ENCODE results near the gene RABEP1. TPM values are rescaled to one million over a fixed set of nuclear protein-coding genes. Genes with fewer than 3 reads are reported as not detected.
"Not testable (repeated sequence)": the region's sequence is repeated elsewhere in the genome, so short reads cannot be mapped to it uniquely, and the experiment has no call there.

The RABEP1 gene
- total RNA-seq, 2 experiments from 2014 or later, result 60.4 to 66.2 TPM

GRCh38 chr17:5419959-5420653 is 138.0 kb downstream of the RABEP1 start, which contains the start of gene RPAIN:
TSS of gene RPAIN (plus strand) at chr17:5420182. CDS start at chr17:5420211, 29 bp downstream.
- Mint-ChIP-seq H3K27me3 (no peaks in the 10 kb centered on the region), H3K4me1 (peaks cover 43% of the 10 kb centered on the region), H3K4me3 (peak within 1 kb of the TSS; percentile 98), H3K36me3 (ENCODE audit: low read depth) (peaks cover 46% of the 10 kb centered on the region), H3K9me3 (ENCODE audit: low read depth) (no peaks in the 10 kb centered on the region), H3K27ac (peak within 1 kb of the TSS; percentile 100)
- intact Hi-C loops (cut with DNase I, micrococcal nuclease), result loop anchor here (1.0 to 10.0 kb wide), 19 partner anchors 19 to 1231 kb away; partner anchors contain the start of genes C1QBP (in 2 of the 2), DERL2 (in 2 of the 2), MIS12 (in 2 of the 2) and RABEP1 (in 2 of the 2)
- peak; percentile 94 for DNase-seq
- POLR2A ChIA-PET, result interaction anchor here (0.5 to 1.4 kb wide), 9 partner anchors 10 to 480 kb away, joined by 3 to 11 read pairs (median 4); partner anchors contain the start of genes C1QBP, DERL2, DHX33 and MIS12
- ATAC-seq, result peak; percentile 75
- CTCF ChIA-PET, result interaction anchor here (0.6 to 1.3 kb wide), 6 partner anchors 8 to 1073 kb away, joined by 3 to 16 read pairs (median 4); partner anchors contain the start of genes C1QBP and MIS12

- Mint-ChIP-seq H3K4me3 (no peak overlapping the region), H3K27me3 (no peaks in the 10 kb centered on the region), H3K9me3 (ENCODE audit: low read depth) (no peaks in the 10 kb centered on the region), H3K4me1 (peaks cover 30% of the 10 kb centered on the region), H3K27ac (peak overlapping the region; percentile 1), H3K36me3 (ENCODE audit: low read depth) (peaks cover 50% of the 10 kb centered on the region)
- intact Hi-C loops (cut with DNase I, micrococcal nuclease), result loop anchor here in 1 of 2 experiments (5.0 kb wide), 1 partner anchor 140 kb away; the partner anchor contains the start of gene RABEP1
- ChIA-PET POLR2A (interaction anchor here (1.4 kb wide), 1 partner anchor 17 kb away, joined by 3 read pairs; the partner anchor contains the start of gene C1QBP), CTCF (interaction anchor here (0.9 to 2.0 kb wide), 2 partner anchors 14 to 16 kb away, joined by 4 to 19 read pairs; partner anchors contain the start of gene C1QBP)
- ATAC-seq, result no peak
- DNase-seq, result no peak
Observed at GRCh38 chr17:5422505-5422904, 140.4 kb downstream of the RABEP1 start.

- Mint-ChIP-seq H3K4me1 (peaks cover 22% of the 10 kb centered on the region), H3K9me3 (ENCODE audit: low read depth) (no peaks in the 10 kb centered on the region), H3K36me3 (ENCODE audit: low read depth) (peaks cover 60% of the 10 kb centered on the region), H3K4me3 (no peak overlapping the region), H3K27ac (no peak overlapping the region), H3K27me3 (no peaks in the 10 kb centered on the region)
- POLR2A ChIA-PET, result no interaction called here
- CTCF ChIA-PET, result interaction anchor here (0.6 kb wide), 1 partner anchor 14 kb away, joined by 3 read pairs; the partner anchor contains the start of gene C1QBP
- DNase-seq (no peak), ATAC-seq (no peak)
- intact Hi-C loops (cut with DNase I, micrococcal nuclease), result loop anchor here in 1 of 2 experiments (5.0 kb wide), 1 partner anchor 143 kb away; the partner anchor contains the start of gene RABEP1
Observed at GRCh38 chr17:5424909-5425308, 142.8 kb downstream of the RABEP1 start.

GRCh38 chr17:5425826-5426225 is 143.7 kb downstream of the RABEP1 start:
- Mint-ChIP-seq H3K4me3 (no peak overlapping the region), H3K27me3 (no peaks in the 10 kb centered on the region), H3K9me3 (ENCODE audit: low read depth) (no peaks in the 10 kb centered on the region), H3K4me1 (peaks cover 25% of the 10 kb centered on the region), H3K27ac (no peak overlapping the region), H3K36me3 (ENCODE audit: low read depth) (peaks cover 67% of the 10 kb centered on the region)
- intact Hi-C loops (cut with DNase I, micrococcal nuclease), result no loop called here
- DNase-seq (no peak), ATAC-seq (no peak)
- ChIA-PET CTCF (no interaction called here), POLR2A (interaction anchor here (1.0 kb wide), 1 partner anchor 11 kb away, joined by 3 read pairs; no protein-coding TSS in a partner anchor)

DNA sequence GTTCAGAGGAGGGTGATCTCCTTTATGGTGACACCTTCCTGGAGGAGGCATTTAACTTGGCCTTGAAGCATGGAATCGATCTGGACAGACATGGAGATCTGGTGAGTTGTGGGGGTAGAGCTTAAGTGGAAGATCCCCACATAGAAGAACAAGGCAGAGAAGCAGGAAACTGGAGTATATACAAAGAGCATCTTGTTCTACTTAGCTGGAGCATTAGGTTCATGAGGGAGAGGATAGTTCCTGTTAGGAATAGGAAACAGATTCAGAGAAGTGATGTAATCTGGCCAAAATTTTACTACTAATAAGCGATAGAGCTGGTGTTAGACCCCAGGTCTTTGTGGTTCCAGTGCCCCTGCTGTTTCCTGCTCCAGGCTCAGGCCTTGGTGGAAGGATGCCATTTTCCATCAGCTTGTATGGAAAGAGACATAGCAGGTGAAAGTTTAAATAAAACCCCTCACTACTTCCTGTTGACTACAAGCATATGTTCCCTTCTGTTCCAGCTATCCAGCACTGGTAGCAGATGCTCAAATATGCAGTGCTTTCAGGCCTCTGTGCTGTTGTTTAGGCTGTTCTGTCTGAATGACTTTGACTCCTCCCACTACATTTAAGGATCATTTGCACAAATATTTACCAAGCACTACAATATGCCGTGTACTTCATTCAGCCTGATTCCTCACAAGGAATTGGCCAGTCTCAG is 147.3 kb downstream of the RABEP1 start:
- no peak for DNase-seq
- Mint-ChIP-seq H3K27ac (peak overlapping the region; percentile 35), H3K4me1 (peaks cover 5% of the 10 kb centered on the region), H3K36me3 (ENCODE audit: low read depth) (peaks cover 71% of the 10 kb centered on the region), H3K9me3 (ENCODE audit: low read depth) (no peaks in the 10 kb centered on the region), H3K27me3 (no peaks in the 10 kb centered on the region), H3K4me3 (no peak overlapping the region)
- intact Hi-C loops (cut with DNase I, micrococcal nuclease), result no loop called here
- no peak for ATAC-seq
- CTCF ChIA-PET, result interaction anchor here (1.6 to 2.7 kb wide), 2 partner anchors 10 to 11 kb away, joined by 5 to 14 read pairs; partner anchors contain the start of gene C1QBP
- POLR2A ChIA-PET, result interaction anchor here (1.3 kb wide), 1 partner anchor 10 kb away, joined by 6 read pairs; the partner anchor contains the start of genes NUP88 and RPAIN

- H3K4me1 Mint-ChIP-seq, result peaks cover 9% of the 10 kb centered on the region
- CTCF ChIA-PET, result interaction anchor here (0.8 to 2.7 kb wide), 3 partner anchors 8 to 13 kb away, joined by 3 to 14 read pairs (median 4); partner anchors contain the start of gene C1QBP
- no peak for ATAC-seq
Observed at GRCh38 chr17:5430413-5430999, 148.4 kb downstream of the RABEP1 start.

DNA sequence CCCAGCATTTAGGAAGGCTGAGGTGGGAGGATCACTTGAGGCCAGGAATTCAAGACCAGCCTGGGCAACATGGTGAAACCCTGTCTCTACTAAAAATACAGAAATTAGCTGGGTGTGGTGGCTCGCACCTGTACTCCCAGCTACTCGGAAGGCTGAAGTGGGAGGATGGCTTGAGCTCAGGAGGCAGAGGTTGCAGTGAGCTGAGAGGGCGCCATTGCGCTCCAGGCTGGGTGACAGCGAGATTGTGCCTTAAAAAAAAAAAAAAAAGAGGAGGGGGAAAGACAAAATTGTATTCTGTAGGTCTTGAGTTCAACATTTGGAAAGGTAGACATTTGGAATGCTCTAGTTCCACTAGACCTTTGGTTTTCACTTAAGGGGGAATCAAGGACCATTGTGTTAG is 149.2 kb downstream of the RABEP1 start:
- peaks cover 14% of the 10 kb centered on the region for H3K4me1 Mint-ChIP-seq
- H3K9me3 Mint-ChIP-seq (ENCODE audit: low read depth); ATAC-seq; H3K4me3 Mint-ChIP-seq; intact Hi-C loops (cut with DNase I, micrococcal nuclease); POLR2A ChIA-PET; DNase-seq; H3K27me3 Mint-ChIP-seq: not testable (repeated sequence)
- H3K36me3 Mint-ChIP-seq (ENCODE audit: low read depth), result peaks cover 71% of the 10 kb centered on the region
- CTCF ChIA-PET, result interaction anchor here (0.8 to 2.7 kb wide), 3 partner anchors 8 to 14 kb away, joined by 3 to 14 read pairs (median 4); partner anchors contain the start of gene C1QBP
- peak overlapping the region; percentile 35 for H3K27ac Mint-ChIP-seq

More at GRCh38 chr17:5430413-5430999, 148.4 kb downstream of the RABEP1 start:
- Mint-ChIP-seq H3K9me3 (ENCODE audit: low read depth) (no peaks in the 10 kb centered on the region), H3K27me3 (no peaks in the 10 kb centered on the region), H3K27ac (peak overlapping the region; percentile 28), H3K4me3 (no peak overlapping the region), H3K36me3 (ENCODE audit: low read depth) (peaks cover 74% of the 10 kb centered on the region)
- POLR2A ChIA-PET, result interaction anchor here (1.3 kb wide), 1 partner anchor 11 kb away, joined by 6 read pairs; the partner anchor contains the start of genes NUP88 and RPAIN
- intact Hi-C loops (cut with DNase I, micrococcal nuclease), result no loop called here
- DNase-seq, result no peak

DNA sequence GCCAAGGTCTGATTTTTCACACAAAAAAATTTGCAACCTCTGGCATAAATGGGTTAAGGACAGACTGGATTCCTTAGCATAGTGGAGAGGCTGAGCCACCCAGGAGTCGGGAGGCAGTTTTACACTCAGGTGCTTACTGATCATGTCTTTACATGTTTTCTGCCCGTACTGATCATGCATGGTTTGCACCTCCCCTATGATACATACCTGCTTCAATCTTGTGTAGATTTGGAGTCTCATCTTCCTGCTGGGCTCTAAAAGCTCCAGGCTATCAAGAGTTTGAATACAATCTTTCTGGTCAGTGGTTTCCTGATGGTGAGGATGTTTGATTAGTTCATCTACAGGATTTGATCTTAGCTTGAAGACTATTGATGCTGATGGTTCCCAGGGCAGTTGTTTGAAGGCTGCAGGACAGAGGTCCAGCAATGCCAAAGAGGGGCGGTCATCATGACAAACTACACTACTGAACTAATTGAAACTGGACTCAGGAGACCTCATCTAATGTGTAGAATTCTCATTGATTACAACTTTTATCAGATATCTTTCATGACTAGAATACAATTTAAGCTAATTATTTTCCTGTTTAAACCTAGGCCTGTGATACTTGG is 150.0 kb downstream of the RABEP1 start:
- ATAC-seq (no peak), DNase-seq (no peak)
- Mint-ChIP-seq H3K4me1 (peaks cover 22% of the 10 kb centered on the region), H3K4me3 (no peak overlapping the region), H3K36me3 (ENCODE audit: low read depth) (peaks cover 77% of the 10 kb centered on the region), H3K9me3 (ENCODE audit: low read depth) (no peaks in the 10 kb centered on the region), H3K27ac (peak overlapping the region; percentile 42), H3K27me3 (no peaks in the 10 kb centered on the region)
- CTCF ChIA-PET, result interaction anchor here (0.5 to 0.9 kb wide), 3 partner anchors 9 to 320 kb away, joined by 3 to 4 read pairs (median 3); no protein-coding TSS in a partner anchor
- intact Hi-C loops (cut with DNase I, micrococcal nuclease), result no loop called here
- POLR2A ChIA-PET, result interaction anchor here (0.6 to 0.7 kb wide), 2 partner anchors 39 to 66 kb away, joined by 3 to 6 read pairs; no protein-coding TSS in a partner anchor

GRCh38 chr17:5434984-5435383 is 152.9 kb downstream of the RABEP1 start:
- no peaks in the 10 kb centered on the region for H3K9me3 Mint-ChIP-seq (ENCODE audit: low read depth)
- peaks cover 70% of the 10 kb centered on the region for H3K36me3 Mint-ChIP-seq (ENCODE audit: low read depth)
- peaks cover 44% of the 10 kb centered on the region for H3K4me1 Mint-ChIP-seq
- intact Hi-C loops (cut with DNase I, micrococcal nuclease), result loop anchor here (5.0 kb wide), 4 partner anchors 52 to 533 kb away; partner anchors contain the start of genes CHRNE (in 1 of the 2), DERL2 (in 1 of the 2), MIS12 (in 1 of the 2) and ZNF594 (in 1 of the 2)
- DNase-seq (no peak), ATAC-seq (no peak)
- ChIA-PET POLR2A (interaction anchor here (0.6 kb wide), 1 partner anchor 654 kb away, joined by 3 read pairs; no protein-coding TSS in a partner anchor), CTCF (no interaction called here)
- H3K27me3 Mint-ChIP-seq, result no peaks in the 10 kb centered on the region
- H3K4me3 Mint-ChIP-seq, result no peak overlapping the region
- peak overlapping the region; percentile 73 for H3K27ac Mint-ChIP-seq

Data from activated CD4-positive, alpha-beta T cell treated with anti-CD3 and anti-CD28 coated beads for 36 hours (primary cell).